ENCODE data around the gene NTRK2.

GRCh38 chr9:84799251-84799650 lies 129.7 kb downstream of the NTRK2 start:
- TF ChIP-seq, protein P1, sequence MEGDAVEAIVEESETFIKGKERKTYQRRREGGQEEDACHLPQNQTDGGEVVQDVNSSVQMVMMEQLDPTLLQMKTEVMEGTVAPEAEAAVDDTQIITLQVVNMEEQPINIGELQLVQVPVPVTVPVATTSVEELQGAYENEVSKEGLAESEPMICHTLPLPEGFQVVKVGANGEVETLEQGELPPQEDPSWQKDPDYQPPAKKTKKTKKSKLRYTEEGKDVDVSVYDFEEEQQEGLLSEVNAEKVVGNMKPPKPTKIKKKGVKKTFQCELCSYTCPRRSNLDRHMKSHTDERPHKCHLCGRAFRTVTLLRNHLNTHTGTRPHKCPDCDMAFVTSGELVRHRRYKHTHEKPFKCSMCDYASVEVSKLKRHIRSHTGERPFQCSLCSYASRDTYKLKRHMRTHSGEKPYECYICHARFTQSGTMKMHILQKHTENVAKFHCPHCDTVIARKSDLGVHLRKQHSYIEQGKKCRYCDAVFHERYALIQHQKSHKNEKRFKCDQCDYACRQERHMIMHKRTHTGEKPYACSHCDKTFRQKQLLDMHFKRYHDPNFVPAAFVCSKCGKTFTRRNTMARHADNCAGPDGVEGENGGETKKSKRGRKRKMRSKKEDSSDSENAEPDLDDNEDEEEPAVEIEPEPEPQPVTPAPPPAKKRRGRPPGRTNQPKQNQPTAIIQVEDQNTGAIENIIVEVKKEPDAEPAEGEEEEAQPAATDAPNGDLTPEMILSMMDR (IDR thresholded peaks at IDR 0.05; ENCODE audit: low read depth, low read length, missing input control): no peak
- TF ChIP-seq, protein P2, sequence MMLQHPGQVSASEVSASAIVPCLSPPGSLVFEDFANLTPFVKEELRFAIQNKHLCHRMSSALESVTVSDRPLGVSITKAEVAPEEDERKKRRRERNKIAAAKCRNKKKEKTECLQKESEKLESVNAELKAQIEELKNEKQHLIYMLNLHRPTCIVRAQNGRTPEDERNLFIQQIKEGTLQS (IDR thresholded peaks at IDR 0.05): no peak
